Activated CD8-positive, alpha-beta memory T cell treated with anti-CD3 and anti-CD28 coated beads for 24 hours (primary cell): ENCODE data around the gene TMEM147.

Experiments
- DNase-seq: peaks from one replicate; pipeline ENCODE4 v3.0.0-alpha.2; 2020

The TMEM147 gene

DNA sequence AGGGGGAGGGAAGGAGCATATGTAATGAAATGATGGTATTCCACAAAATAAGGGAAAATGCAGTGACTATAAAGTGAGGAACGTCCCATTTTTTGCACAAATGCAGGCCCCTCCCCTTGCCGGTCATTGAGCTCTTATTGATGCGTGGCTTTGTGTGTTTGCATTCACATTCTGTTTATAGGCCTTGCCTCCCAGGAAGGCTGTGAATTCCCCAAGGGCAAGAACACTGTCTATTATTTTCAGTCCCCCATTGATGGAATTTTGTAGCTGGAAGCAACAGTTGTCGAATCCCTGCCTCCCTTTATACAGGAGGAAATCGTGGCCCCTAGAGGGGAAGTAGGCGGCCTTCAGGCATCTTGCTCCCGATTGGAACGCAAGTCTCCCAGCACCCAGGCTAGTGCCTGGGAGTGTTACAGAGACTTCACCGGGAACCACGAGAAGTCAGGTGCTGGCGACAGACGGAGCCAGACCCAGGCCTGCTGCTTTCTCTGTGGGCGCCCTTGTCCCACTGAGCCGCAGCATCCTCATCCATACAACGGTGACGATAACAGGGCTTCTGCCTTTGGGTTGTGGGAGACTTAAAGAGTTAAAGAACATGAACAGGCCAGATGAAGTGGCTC lies 24.2 kb upstream of the TMEM147 start:
- no peak for DNase-seq

- DNase-seq, result no peak
These were observed 22.6 kb upstream of the TMEM147 start for GRCh38 chr19:35522745-35523327.

- DNase-seq, result no peak
These were observed 21.1 kb upstream of the TMEM147 start for GRCh38 chr19:35524181-35524837.

- DNase-seq, result no peak
These were observed 19.6 kb upstream of the TMEM147 start for GRCh38 chr19:35525873-35526272.

DNA sequence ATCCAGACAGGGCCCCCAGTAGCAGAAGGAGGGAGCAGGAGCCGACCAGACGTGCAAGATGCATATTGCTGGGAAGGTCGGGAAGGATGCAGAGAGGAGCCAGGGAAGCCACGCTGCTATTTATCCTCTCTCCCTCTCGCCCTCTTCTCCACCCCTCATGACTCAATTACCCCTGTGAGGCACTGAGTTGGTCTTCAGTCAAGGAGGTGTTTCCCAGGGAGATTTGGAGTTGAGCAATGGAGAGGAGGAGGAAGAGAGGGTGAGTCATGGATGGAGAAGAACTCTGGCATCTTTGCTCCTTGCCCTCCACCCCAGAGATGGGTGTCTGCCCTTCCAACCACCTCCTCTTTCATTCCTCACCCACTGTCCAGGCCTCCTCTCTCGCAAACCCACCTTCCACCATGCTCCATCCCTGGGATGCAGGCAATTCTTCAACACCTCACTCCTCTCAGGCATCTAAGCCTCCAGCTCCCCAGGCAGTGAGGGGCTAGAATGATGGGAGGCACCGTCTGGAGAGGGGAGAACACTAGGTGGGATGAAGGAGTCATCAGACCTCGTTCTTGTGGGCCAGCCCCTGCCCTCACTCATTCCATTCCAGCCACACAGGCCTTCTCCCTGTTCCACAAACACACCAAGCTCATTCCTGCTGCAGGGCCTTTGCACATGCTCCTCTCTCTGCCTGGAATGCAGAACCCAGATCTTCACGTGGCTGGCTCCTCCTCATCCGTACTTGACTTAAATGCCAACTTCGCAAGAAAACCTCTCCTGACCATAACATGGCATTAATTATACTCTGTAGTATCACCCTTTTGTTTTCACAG lies 17.0 kb upstream of the TMEM147 start, which contains the start of gene SBSN:
Gene SBSN, minus strand, starts transcription at position 94 of the 821 bp plus-strand sequence. Its CDS starts 30 bp downstream, at position 64.
- no peak for DNase-seq

DNA sequence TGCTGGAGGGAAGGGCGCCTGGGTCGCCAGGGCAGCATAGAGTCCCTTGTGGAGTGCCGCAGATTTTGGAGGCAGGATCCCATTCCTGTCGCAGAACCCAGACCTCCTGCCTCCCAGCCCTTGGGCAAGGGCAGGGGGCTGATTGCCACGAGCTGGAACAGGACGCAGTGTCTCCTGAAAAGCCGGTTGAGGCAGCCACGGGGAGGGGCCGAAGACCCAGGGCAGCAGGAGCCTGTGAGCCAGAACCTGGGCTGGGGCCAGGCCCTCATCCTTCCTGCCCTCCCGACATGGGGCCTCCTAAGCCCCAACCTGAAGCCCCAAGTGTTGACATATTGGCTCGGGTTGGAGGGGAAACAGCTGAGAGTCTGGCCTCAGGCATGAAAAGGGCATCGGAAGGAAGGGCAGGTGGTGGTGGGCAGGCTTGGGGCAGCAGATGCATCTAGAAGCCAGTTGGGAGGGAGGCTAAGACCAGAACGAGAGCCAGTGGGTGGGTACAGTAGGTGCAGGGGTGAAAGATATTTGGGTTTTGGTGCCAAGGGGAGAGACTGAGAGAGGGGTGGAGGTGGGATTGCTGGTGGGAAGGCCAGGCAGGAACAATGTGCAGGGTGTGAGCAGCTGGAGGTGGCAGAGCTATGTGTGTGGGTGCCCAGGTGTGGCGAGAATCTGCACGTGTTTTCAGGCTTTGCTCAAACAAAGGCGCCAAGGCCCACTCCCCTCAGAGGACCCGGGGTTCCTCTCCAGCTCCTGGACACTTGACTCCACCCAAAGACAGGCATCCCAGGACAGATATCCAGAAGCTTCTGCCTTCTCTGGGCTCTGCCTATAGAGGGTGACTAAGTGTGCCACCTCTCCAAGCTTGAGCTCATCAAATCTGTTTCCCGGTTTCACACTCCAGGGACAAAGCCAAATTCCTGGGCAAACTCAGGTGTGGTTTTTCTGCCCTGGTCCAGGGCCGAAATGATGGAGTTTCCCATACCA lies 15.9 kb upstream of the TMEM147 start:
- no peak for DNase-seq

- DNase-seq, result no peak
These were observed 14.1 kb upstream of the TMEM147 start for GRCh38 chr19:35531291-35531690.

DNA sequence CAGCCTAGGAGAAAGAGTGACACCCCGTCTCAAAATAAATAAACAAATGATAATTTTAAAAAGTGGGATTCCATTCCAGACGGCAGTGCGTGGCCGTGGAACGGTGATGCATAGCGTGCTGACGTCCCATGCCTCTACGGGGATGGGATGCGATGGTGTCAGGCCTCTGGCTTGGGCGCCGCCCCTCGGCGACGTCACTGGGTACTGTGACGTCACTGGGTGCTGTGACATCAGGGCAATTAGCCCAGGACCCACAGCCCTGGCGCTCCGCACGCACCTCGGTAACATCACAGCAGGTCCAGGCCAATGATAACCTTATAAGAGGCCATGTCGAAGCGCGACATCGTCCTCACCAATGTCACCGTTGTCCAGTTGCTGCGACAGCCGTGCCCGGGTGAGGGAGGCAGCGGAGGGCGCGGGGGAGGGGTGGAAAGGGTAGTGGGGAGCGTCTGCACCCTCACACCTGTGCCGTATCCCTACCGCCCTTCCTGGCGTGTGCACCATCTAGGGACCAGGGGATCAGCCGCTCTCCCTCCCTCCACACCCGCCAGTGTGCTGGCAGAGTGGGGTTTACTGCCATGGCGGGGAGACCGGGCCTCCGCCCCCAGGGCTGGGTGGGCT lies 12.1 kb upstream of the TMEM147 start, which contains the start of gene GAPDHS:
Gene GAPDHS, plus strand, starts transcription at position 256 of the 621 bp plus-strand sequence. Its CDS starts 72 bp downstream, at position 328.
- no peak for DNase-seq

- peak; percentile 76 for DNase-seq
These were observed 11.5 kb upstream of the TMEM147 start for GRCh38 chr19:35533822-35534392.

DNA sequence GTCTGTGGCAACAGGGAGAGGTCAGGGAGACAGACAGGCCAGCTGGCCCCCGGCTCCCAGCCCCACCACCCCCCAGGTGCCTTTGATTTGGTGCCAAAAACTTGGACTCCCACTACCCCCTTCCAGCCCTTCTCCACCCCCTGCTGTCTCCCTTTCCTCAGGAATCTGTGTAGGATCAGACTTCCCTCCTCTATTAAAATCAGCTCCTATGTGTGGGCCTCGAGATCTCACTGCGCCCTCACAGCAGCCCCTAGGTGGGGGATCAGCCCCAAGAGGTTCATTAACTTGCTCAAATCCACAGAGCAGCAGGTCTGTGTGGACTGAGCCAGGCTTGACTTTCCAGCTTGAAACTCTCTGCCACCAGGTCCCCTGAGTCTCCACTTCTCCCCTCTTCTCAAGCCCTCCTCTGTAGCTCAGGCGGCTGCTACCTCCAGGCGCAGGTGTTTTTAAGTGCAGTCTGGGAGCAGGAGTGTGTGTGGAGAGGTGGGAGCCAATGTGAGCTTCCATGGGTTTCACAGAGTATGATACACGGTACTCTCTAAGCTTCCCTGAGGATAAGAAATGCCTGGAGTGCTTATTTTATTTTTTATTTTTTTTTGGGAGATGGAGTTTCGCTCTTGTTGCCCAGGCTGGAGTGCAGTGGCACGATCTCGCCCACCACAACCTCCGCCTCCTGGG lies 10.5 kb upstream of the TMEM147 start:
- DNase-seq, result no peak

- DNase-seq, result no peak
These were observed 6.1 kb upstream of the TMEM147 start for GRCh38 chr19:35539314-35539713.

DNA sequence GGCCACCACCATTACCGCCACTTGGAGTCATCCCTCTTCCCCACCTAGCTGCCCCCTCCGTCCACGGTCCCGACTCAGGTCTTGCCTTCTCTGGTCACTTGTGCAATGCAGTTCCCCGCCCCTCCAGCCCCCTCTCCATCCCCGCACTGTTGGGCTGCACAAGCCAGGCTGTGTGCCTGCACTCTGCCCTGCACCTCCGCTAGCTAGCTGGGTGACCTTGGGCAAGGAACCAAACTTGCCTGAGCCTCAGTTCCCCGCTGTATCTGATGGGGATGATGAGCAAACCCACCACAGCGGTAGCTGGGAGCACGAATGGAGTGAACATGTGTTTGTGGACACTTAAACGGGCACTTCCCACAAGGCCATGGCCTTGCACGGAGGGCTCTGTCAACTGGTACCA lies 5.6 kb upstream of the TMEM147 start:
- no peak for DNase-seq

GRCh38 chr19:35540356-35540927 lies 5.0 kb upstream of the TMEM147 start:
- no peak for DNase-seq

- no peak for DNase-seq
These were observed 3.2 kb upstream of the TMEM147 start for GRCh38 chr19:35542209-35542608.

- no peak for DNase-seq
These were observed 1.9 kb upstream of the TMEM147 start for GRCh38 chr19:35543280-35544109.

DNA sequence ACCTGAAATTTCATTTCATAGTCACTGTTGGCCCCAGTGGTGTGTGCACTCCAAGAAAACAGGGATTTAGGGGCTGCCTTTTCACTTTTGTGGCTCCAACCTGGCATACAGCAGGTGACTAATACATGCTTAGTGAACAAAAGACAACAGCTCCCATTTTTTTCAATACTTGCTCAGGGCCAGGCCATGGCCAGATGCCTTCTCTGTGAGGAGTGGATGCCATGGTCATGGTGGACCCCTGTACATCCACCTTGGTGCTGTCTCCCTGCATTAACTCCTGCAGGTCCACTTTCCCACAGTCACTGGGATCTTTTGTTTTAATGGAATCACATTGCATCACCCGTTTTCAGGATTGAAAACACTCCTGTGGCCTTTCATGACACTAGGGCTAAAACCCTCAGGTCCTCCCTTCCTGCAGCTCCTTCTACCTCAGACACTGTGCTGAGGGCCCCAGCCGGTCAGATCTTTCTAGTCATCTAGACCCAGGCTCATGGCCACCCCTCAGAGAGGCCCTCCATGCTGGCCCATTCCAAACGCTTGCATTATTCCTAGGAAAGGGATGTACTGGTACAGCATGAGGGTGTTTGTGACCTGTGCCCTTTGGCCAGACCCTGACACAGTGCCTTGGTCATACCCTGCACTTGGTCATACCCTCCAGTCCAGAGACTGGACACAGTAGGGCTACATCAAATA lies 1.2 kb upstream of the TMEM147 start:
- DNase-seq, result no peak

GRCh38 chr19:35545855-35546381 lies 492 bp downstream of the TMEM147 start:
- peak; percentile 89 for DNase-seq

GRCh38 chr19:35546532-35546931 lies 1.1 kb downstream of the TMEM147 start:
- DNase-seq, result no peak
